Heart left ventricle (tissue), 16 donors: ENCODE results near the gene CDV3. TPM values are rescaled to one million over a fixed set of nuclear protein-coding genes. Genes with fewer than 3 reads are reported as not detected.
"Not testable (repeated sequence)": the region's sequence is repeated elsewhere in the genome, so short reads cannot be mapped to it uniquely, and the experiment has no call there.

Source experiments
- ATAC-seq, 4 donors: fragments of 200-7000 bp; cut with Tn5 transposase; one replicate each; pipeline ENCODE4 v1.9.1; 2020 to 2022; ENCODE audit warnings: moderate library complexity in 4 of 4, mild to moderate bottlenecking in 3 of 4, moderate number of reproducible peaks in 1 of 4
- DNase-seq, 5 donors: peaks; one replicate each; pipeline ENCODE4 v3.0.0-alpha.2; 2020
- H3K27ac ChIP-seq, 12 donors: fragments of 200-600 bp; sonication (generic) in 4 of 12; one replicate each; pipeline versions ENCODE4 v1.5.0 to v1.8.0; 2016 to 2022; ENCODE audit warnings: mild to moderate bottlenecking in 2 of 12
- H3K27me3 ChIP-seq, 9 donors: fragments of 200-600 bp; sonication (generic) in 2 of 9; one replicate each; pipeline versions ENCODE4 v1.5.1 to v1.8.0; 2016 to 2022; ENCODE audit warnings: mild to moderate bottlenecking in 3 of 9
- H3K36me3 ChIP-seq, 9 donors: fragments of 200-600 bp; sonication (generic) in 2 of 9; one replicate each; pipeline versions ENCODE4 v1.5.0 to v1.8.0; 2018 to 2022; ENCODE audit warnings: mild to moderate bottlenecking in 2 of 9
- H3K4me1 ChIP-seq, 12 donors: fragments of 200-600 bp; sonication (generic) in 4 of 12; one replicate each; pipeline versions ENCODE4 v1.5.0 to v1.8.0; 2016 to 2022; ENCODE audit warnings: mild to moderate bottlenecking in 3 of 12
- H3K4me3 ChIP-seq, 12 donors: fragments of 200-600 bp; sonication (generic) in 4 of 12; one replicate each; pipeline versions ENCODE4 v1.5.0 to v1.8.0; 2017 to 2022; ENCODE audit warnings: mild to moderate bottlenecking in 9 of 12, moderate library complexity in 4 of 12
- H3K9me3 ChIP-seq, 12 donors: fragments of 200-600 bp; sonication (generic) in 4 of 12; one replicate each; pipeline versions ENCODE4 v1.5.0 to v1.8.0; 2016 to 2022; ENCODE audit warnings: mild to moderate bottlenecking in 1 of 12
- CTCF ChIP-seq, 12 donors: fragments of 200-600 bp; sonication (generic) in 4 of 12; IDR thresholded peaks; one replicate each; pipeline versions ENCODE4 v1.5.0 to v1.8.0; 2018 to 2022; ENCODE audit warnings: antibody characterized with exemption in 12 of 12, mild to moderate bottlenecking in 5 of 12
- POLR2A ChIP-seq, 2 donors: fragments of 450-650 bp; IDR thresholded peaks; one replicate each; pipeline ENCODE4 v1.6.1; 2017; ENCODE audit warnings: antibody characterized with exemption in 2 of 2, mild to moderate bottlenecking in 2 of 2, moderate library complexity in 2 of 2
- WGBS, 4 donors: extraction: QIAGEN DNeasy Blood & Tissue Kit in 2 of 4; methylation state at CpG; one replicate each; pipeline versions ENCODE4 v1.1.5 to v1.1.7; 2013 to 2018; 5-methylcytosine and 5-hydroxymethylcytosine counted together
- intact Hi-C, 10 donors: fragments of 100-400 bp; cut with DNase I; formaldehyde crosslinking; loops; one replicate each; pipeline versions ENCODE4 v1.11.1 to v1.14.2; 2022
- polyA plus RNA-seq, 2 donors: library from polyadenylated mRNA; stranded (reverse); fragments of 200-250 nt; gene quantifications; one replicate each; pipeline ENCODE4 v1.2.3, GENCODE V29; 2013
- total RNA-seq, 9 donors: library from RNA; depleted of rRNA in 2 of 9; stranded (reverse); fragments of >200 nt in 2 of 9; fragmentation: NEBNext Ultra II Directional in 3 of 9; extraction: Animal tissue kit (Norgen Biotek cat#: 25700) in 3 of 9; gene quantifications; one replicate each; pipeline versions ENCODE4 v1.1.0 to v1.2.4, GENCODE V29; 2016 to 2023
- donor health status: ischemic (EF 13 %, LVEDD 7.1; RV severe dilation, severe dysfunction).
- donor health status: healthy with polysubstance abuse.
- donor health status: DM: no; HTN: yes; CAD: no.
- donor health status: DM: no; HTN: no; CAD: no.
- donor health status: ischemic (EF 25% LVEDD 6.9; RV normal size, moderate dysfunction).
- donor health status: ischemic (EF 25% LVEDD 5.7; RV mildly dilated, moderate dysfunction).
- donor health status: healthy.
- donor health status: DM: yes; HTN: yes; CAD: no.
- donor health status: ischemic (EF 35%, LVEDD 5.7; RV mildly dilated, moderate dysfunction).
- donor health status: nonischemic (EF 11% LVEDD 7.7; RV severe dilation, severe dysfunction).
- donor health status: DM: yes; HTN: yes; CAD: no.
- donor health status: PGD.
- donor health status: ischemic (EF 29% LVEDD 5.4; RV normal size, mild dysfunction).
- donor health status: nonischemic (EF 23%, LVEDD 6.1; RV moderate dilation, normal function).

The CDV3 gene
- total and polyA plus RNA-seq, 11 donors = 30.5 to 221 (median 160) TPM

GRCh38 chr3:133538154-133538553 lies 35.3 kb upstream of the CDV3 start:
- 92 to 96% (median 95%) methylated on average over 2 of the region's 2 CpGs for WGBS, 4 donors
- peaks cover 0 to 8% (median 0%) of the 10 kb centered on the region in 12 donors for H3K9me3 ChIP-seq
- H3K4me3 ChIP-seq = no peak overlapping the region
- H3K36me3 ChIP-seq = no peaks in the 10 kb centered on the region
- H3K27me3 ChIP-seq = no peaks in the 10 kb centered on the region
- TF ChIP-seq POLR2A (IDR thresholded peaks at IDR 0.05) (no peak), CTCF (IDR thresholded peaks at IDR 0.05) (no peak)
- peaks cover 0 to 30% (median 5%) of the 10 kb centered on the region in 12 donors for H3K4me1 ChIP-seq
- no peak for ATAC-seq
- intact Hi-C loops = no loop called here
- no peak for DNase-seq
- H3K27ac ChIP-seq = no peak overlapping the region

- TF ChIP-seq POLR2A (IDR thresholded peaks at IDR 0.05) (no peak), CTCF (IDR thresholded peaks at IDR 0.05) (no peak)
- Histone ChIP-seq H3K4me1 (peaks cover 0 to 19% (median 2%) of the 10 kb centered on the region in 12 donors), H3K27ac (no peak overlapping the region), H3K27me3 (no peaks in the 10 kb centered on the region), H3K4me3 (no peak overlapping the region), H3K36me3 (no peaks in the 10 kb centered on the region), H3K9me3 (peaks cover 0 to 8% (median 0%) of the 10 kb centered on the region in 12 donors)
- no peak for DNase-seq
- 50 to 69% (median 56%) methylated on average over 2 of the region's 2 CpGs for WGBS, 4 donors
- intact Hi-C loops = no loop called here
- ATAC-seq = no peak
Observed at GRCh38 chr3:133540896-133541674, 32.4 kb upstream of the CDV3 start.

- H3K4me3 ChIP-seq = no peak overlapping the region
- TF ChIP-seq POLR2A (IDR thresholded peaks at IDR 0.05) (no peak), CTCF (IDR thresholded peaks at IDR 0.05) (no peak)
- WGBS, 4 donors = 81 to 93% (median 91%) methylated on average over 7 of the region's 7 CpGs
- intact Hi-C loops = no loop called here
- no peaks in the 10 kb centered on the region for H3K36me3 ChIP-seq
- H3K27ac ChIP-seq = no peak overlapping the region
- DNase-seq (no peak), ATAC-seq (no peak)
- H3K27me3 ChIP-seq = no peaks in the 10 kb centered on the region
- H3K9me3 ChIP-seq = peaks cover 0 to 8% (median 0%) of the 10 kb centered on the region in 12 donors
- peaks cover 0 to 19% (median 9%) of the 10 kb centered on the region in 12 donors for H3K4me1 ChIP-seq
Observed at GRCh38 chr3:133542871-133543270, 30.6 kb upstream of the CDV3 start.

GRCh38 chr3:133544983-133545382 lies 28.5 kb upstream of the CDV3 start:
- ATAC-seq, H3K9me3 ChIP-seq, H3K36me3 ChIP-seq, H3K27ac ChIP-seq, H3K27me3 ChIP-seq, DNase-seq, H3K4me3 ChIP-seq, intact Hi-C loops: not testable (repeated sequence)
- H3K4me1 ChIP-seq = peaks cover 0 to 28% (median 12%) of the 10 kb centered on the region in 12 donors
- 77 to 92% (median 85%) methylated on average over 2 of the region's 2 CpGs for WGBS, 4 donors
